HepG2 (cell line): ENCODE measurements around the gene GRAMD1A. TPM values are rescaled to one million over a fixed set of nuclear protein-coding genes. Genes with fewer than 3 reads are reported as not detected.

Experiments
- AGO2 ChIP-seq: fragments of 200-400 bp; formaldehyde crosslinking; optimal IDR thresholded peaks from 2 replicates; pipeline ENCODE3; 2017; ENCODE audit warnings: mild to moderate bottlenecking, low read depth, low read length, moderate library complexity
- ATF7 ChIP-seq, 2 experiments: fragments of 450-650 bp in 1 of 2; sonication (generic) in 1 of 2; formaldehyde crosslinking in 1 of 2; IDR thresholded peaks; 2 replicates each; pipeline versions ENCODE4 v1.4.0 to v1.6.1; 2016 to 2020; ENCODE audit warnings: antibody characterized with exemption in 1 of 2, mild to moderate bottlenecking in 1 of 2, missing genetic modification reagents in 1 of 2
- HNRNPH1 ChIP-seq: fragments of 200-400 bp; formaldehyde crosslinking; optimal IDR thresholded peaks from 2 replicates; pipeline ENCODE3; 2017; ENCODE audit warnings: mild to moderate bottlenecking, low read depth, low read length
- REL ChIP-seq: sonication (generic); formaldehyde crosslinking; conservative IDR thresholded peaks from 2 replicates; pipeline ENCODE4 v1.8.0; 2022; ENCODE audit warnings: mild to moderate bottlenecking, missing genetic modification reagents, moderate library complexity
- ZFX ChIP-seq: sonication (generic); formaldehyde crosslinking; IDR thresholded peaks from 2 replicates; pipeline ENCODE4 v1.4.0; 2020; ENCODE audit warnings: mild to moderate bottlenecking, low read depth, missing genetic modification reagents, moderate library complexity
- ZNF230 ChIP-seq: sonication (generic); formaldehyde crosslinking; IDR thresholded peaks from 2 replicates; pipeline ENCODE4 v1.4.0; 2020; ENCODE audit warnings: mild to moderate bottlenecking, missing genetic modification reagents
- ZNF510 ChIP-seq: sonication (generic); formaldehyde crosslinking; IDR thresholded peaks from 2 replicates; pipeline ENCODE4 v1.4.0; 2020; ENCODE audit warnings: low read depth, mild to moderate bottlenecking, missing genetic modification reagents
- ZNF687 ChIP-seq: sonication (generic); formaldehyde crosslinking; IDR thresholded peaks from 2 replicates; pipeline ENCODE4 v1.5.1; 2020; ENCODE audit warnings: mild to moderate bottlenecking, missing genetic modification reagents, moderate library complexity
- polyA plus RNA-seq, 8 experiments: library from polyadenylated mRNA; depleted of rRNA in 3 of 8; stranded (reverse) in 7 of 8; unstranded in 1 of 8; fragments of >200 nt; fragmentation: Illumina TruSeq in 4 of 8; extraction: Trizol in 4 of 8; gene quantifications; 2 replicates each; pipeline versions ENCODE4 v1.2.1 to v1.2.3, GENCODE V29; 2011 to 2016; ENCODE audit warnings: low read depth in 4 of 8, missing spikeins in 1 of 8, mixed read lengths in 1 of 8; ENCODE audit not compliant: insufficient read depth in 1 of 8
- total RNA-seq, 5 experiments: library from RNA; depleted of rRNA; stranded (reverse); fragments of >200 nt; fragmentation: Illumina TruSeq; extraction: Trizol; gene quantifications; 2 replicates each; pipeline ENCODE4 v1.2.3, GENCODE V29; 2016; ENCODE audit warnings: low read depth in 1 of 5
- TF ChIP-seq, protein P1 (sequence below): sonication (generic); formaldehyde crosslinking; IDR thresholded peaks from 2 replicates; pipeline ENCODE4 v1.4.0; 2020; ENCODE audit warnings: missing genetic modification reagents
- TF ChIP-seq, protein P2 (sequence below): sonication (generic); formaldehyde crosslinking; IDR thresholded peaks from 2 replicates; pipeline ENCODE4 v1.4.0; 2020; ENCODE audit warnings: mild to moderate bottlenecking, missing genetic modification reagents
- TF ChIP-seq, protein P3 (sequence below): IDR thresholded peaks from 2 replicates; pipeline ENCODE4 v1.6.1; 2016; ENCODE audit warnings: missing genetic modification reagents, missing compliant biosample characterization

The GRAMD1A gene
- total and polyA plus RNA-seq, 2 of the 13 experiments (the other 11 are each of a cell fraction or from before 2014, with no cell fraction given): 14.7 to 181 TPM

- TF ChIP-seq ZNF687: peak; percentile 59
- TF ChIP-seq, protein P1, sequence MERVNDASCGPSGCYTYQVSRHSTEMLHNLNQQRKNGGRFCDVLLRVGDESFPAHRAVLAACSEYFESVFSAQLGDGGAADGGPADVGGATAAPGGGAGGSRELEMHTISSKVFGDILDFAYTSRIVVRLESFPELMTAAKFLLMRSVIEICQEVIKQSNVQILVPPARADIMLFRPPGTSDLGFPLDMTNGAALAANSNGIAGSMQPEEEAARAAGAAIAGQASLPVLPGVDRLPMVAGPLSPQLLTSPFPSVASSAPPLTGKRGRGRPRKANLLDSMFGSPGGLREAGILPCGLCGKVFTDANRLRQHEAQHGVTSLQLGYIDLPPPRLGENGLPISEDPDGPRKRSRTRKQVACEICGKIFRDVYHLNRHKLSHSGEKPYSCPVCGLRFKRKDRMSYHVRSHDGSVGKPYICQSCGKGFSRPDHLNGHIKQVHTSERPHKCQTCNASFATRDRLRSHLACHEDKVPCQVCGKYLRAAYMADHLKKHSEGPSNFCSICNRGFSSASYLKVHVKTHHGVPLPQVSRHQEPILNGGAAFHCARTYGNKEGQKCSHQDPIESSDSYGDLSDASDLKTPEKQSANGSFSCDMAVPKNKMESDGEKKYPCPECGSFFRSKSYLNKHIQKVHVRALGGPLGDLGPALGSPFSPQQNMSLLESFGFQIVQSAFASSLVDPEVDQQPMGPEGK (CRISPR knock-in tag): peak; percentile 85
- TF ChIP-seq ZNF230: 0 out of 2 replicates have a peak, but pooled peaks have one; percentile 61
- TF ChIP-seq AGO2: peak; percentile 52
- 0 out of 2 replicates have a peak, but pooled peaks have one; percentile 50 for TF ChIP-seq ZNF510 (CRISPR knock-in tag)
- TF ChIP-seq, protein P2, sequence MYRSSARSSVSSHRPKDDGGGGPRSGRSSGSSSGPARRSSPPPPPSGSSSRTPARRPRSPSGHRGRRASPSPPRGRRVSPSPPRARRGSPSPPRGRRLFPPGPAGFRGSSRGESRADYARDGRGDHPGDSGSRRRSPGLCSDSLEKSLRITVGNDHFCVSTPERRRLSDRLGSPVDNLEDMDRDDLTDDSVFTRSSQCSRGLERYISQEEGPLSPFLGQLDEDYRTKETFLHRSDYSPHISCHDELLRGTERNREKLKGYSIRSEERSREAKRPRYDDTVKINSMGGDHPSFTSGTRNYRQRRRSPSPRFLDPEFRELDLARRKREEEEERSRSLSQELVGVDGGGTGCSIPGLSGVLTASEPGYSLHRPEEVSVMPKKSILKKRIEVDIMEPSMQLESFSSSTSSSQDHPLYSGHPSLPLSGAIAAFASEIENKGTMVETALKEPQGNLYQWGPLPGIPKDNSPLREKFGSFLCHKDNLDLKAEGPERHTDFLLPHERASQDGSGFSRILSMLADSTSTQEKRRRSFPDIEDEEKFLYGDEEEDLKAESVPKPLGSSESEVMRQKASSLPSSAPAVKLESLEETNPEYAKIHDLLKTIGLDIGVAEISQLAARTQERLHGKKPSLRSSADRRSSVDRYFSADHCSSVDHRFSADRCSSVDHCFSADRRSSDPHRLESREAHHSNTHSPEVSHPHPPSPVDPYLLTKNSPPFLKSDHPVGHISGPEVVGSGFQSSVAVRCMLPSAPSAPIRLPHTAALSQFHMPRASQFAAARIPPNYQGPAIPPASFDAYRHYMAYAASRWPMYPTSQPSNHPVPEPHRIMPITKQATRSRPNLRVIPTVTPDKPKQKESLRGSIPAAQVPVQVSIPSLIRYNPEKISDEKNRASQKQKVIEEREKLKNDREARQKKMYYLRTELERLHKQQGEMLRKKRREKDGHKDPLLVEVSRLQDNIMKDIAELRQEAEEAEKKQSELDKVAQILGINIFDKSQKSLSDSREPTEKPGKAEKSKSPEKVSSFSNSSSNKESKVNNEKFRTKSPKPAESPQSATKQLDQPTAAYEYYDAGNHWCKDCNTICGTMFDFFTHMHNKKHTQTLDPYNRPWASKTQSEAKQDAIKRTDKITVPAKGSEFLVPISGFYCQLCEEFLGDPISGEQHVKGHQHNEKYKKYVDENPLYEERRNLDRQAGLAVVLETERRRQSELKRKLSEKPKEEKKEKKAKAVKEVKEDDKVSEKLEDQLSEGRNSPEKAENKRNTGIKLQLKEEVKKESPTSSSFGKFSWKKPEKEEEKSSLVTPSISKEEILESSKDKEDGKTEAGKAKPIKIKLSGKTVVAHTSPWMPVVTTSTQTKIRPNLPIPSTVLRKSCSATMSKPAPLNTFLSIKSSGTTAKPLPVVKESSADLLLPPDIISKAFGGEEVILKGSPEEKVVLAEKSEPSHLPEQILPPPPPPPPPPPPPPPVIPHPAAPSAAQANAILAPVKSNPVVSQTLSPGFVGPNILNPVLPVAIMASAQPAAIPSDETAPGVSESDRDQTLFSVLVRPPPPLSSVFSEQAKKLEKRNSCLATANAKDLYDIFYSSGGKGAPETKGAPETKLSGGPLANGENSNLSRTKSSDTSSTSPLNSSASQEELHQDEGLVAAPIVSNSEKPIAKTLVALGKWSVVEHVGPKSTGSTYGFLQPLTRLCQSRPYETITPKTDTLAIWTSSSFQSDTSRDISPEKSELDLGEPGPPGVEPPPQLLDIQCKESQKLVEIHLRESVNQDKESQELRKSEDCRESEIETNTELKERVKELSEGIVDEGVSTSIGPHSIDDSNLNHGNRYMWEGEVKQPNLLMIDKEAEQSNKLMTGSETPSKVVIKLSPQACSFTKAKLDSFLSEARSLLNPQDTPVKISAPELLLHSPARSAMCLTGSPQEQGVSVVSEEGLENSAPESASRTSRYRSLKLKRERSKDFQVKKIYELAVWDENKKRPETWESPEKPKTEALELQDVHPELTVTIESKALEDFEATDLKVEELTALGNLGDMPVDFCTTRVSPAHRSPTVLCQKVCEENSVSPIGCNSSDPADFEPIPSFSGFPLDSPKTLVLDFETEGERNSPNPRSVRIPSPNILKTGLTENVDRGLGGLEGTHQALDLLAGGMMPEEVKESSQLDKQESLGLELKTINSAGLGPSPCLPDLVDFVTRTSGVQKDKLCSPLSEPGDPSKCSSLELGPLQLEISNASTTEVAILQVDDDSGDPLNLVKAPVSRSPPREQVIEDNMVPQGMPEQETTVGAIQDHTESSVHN (CRISPR knock-in tag): no peak
- TF ChIP-seq ZFX (CRISPR knock-in tag): peak; percentile 83
- TF ChIP-seq REL (CRISPR knock-in tag): no peak
- no peak for TF ChIP-seq HNRNPH1
- no peak for TF ChIP-seq ATF7 (IDR thresholded peaks at IDR 0.05)
- TF ChIP-seq ATF7 (CRISPR knock-in tag; IDR thresholded peaks at IDR 0.05): 0 out of 2 replicates have a peak, but pooled peaks have one; percentile 47
- TF ChIP-seq, protein P3, sequence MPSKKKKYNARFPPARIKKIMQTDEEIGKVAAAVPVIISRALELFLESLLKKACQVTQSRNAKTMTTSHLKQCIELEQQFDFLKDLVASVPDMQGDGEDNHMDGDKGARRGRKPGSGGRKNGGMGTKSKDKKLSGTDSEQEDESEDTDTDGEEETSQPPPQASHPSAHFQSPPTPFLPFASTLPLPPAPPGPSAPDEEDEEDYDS (CRISPR knock-in tag): peak; percentile 80
Measured at GRCh38 chr19:34999498-35000337, at the start of gene GRAMD1A (continued).
